HEK293 (cell line): ENCODE measurements around the gene FTO.

Source experiments
- KLF10 ChIP-seq: fragments of 450-650 bp; IDR thresholded peaks from 2 replicates; pipeline ENCODE4 v1.5.1; 2018; ENCODE audit warnings: missing biosample characterization, mild to moderate bottlenecking, missing genetic modification characterization
- RBAK ChIP-seq: fragments of 450-650 bp; formaldehyde crosslinking; IDR thresholded peaks from 2 replicates; pipeline ENCODE4 v1.5.1; 2016; ENCODE audit warnings: missing biosample characterization, missing genetic modification characterization
- REPIN1 ChIP-seq: fragments of 450-650 bp; formaldehyde crosslinking; IDR thresholded peaks from 2 replicates; pipeline ENCODE4 v1.5.1; 2017; ENCODE audit warnings: missing biosample characterization, missing genetic modification characterization, low read depth
- ZBTB17 ChIP-seq: fragments of 450-650 bp; formaldehyde crosslinking; IDR thresholded peaks from 2 replicates; pipeline ENCODE4 v1.5.1; 2016; ENCODE audit warnings: missing biosample characterization, missing genetic modification characterization
- ZBTB20 ChIP-seq: fragments of 450-650 bp; formaldehyde crosslinking; IDR thresholded peaks from 2 replicates; pipeline ENCODE4 v1.5.1; 2016; ENCODE audit warnings: missing biosample characterization, missing genetic modification characterization
- ZNF146 ChIP-seq: fragments of 450-650 bp; formaldehyde crosslinking; IDR thresholded peaks from 2 replicates; pipeline ENCODE4 v1.5.1; 2016; ENCODE audit warnings: missing biosample characterization, missing genetic modification characterization
- ZNF2 ChIP-seq: fragments of 450-650 bp; formaldehyde crosslinking; IDR thresholded peaks from 2 replicates; pipeline ENCODE4 v1.5.1; 2016; ENCODE audit warnings: missing biosample characterization, missing genetic modification characterization
- ZNF302 ChIP-seq: fragments of 450-650 bp; formaldehyde crosslinking; IDR thresholded peaks from 2 replicates; pipeline ENCODE4 v1.5.1; 2016; ENCODE audit warnings: missing biosample characterization, missing genetic modification characterization, low read depth
- ZNF404 ChIP-seq: fragments of 450-650 bp; formaldehyde crosslinking; IDR thresholded peaks from 2 replicates; pipeline ENCODE4 v1.5.1; 2017; ENCODE audit warnings: missing biosample characterization, missing genetic modification characterization
- TF ChIP-seq, protein P1 (sequence below): fragments of 450-650 bp; formaldehyde crosslinking; IDR thresholded peaks from 2 replicates; pipeline ENCODE4 v1.5.1; 2016; ENCODE audit warnings: missing biosample characterization, missing genetic modification characterization
- TF ChIP-seq, protein P2 (sequence below): fragments of 450-650 bp; formaldehyde crosslinking; IDR thresholded peaks from 2 replicates; pipeline ENCODE4 v1.5.1; 2016; ENCODE audit warnings: missing biosample characterization, missing genetic modification characterization, low read depth
- TF ChIP-seq, protein P3 (sequence below): fragments of 450-650 bp; formaldehyde crosslinking; IDR thresholded peaks from 2 replicates; pipeline ENCODE4 v1.5.1; 2016; ENCODE audit warnings: missing biosample characterization, missing genetic modification characterization

DNA sequence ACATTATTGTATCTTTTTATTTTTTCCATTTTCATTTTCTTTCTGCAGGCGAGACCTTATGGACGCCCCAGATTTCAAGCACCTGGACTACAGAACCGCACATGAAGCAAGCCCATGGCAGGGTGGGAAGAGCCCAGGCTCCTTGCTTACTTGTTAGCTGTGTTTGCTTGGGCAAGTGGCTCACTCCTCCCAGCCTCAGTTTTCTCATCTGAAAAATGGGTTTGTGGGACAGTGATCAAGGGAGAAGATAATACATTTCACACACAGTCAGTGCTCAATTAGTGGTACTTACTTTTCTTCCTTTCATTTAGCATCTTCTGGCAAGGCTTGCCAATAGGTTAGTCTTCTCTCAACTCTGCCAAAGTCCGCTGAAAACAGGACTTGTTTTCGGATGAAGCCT, 465.2 kb downstream of the FTO start:
- TF ChIP-seq, protein P1, sequence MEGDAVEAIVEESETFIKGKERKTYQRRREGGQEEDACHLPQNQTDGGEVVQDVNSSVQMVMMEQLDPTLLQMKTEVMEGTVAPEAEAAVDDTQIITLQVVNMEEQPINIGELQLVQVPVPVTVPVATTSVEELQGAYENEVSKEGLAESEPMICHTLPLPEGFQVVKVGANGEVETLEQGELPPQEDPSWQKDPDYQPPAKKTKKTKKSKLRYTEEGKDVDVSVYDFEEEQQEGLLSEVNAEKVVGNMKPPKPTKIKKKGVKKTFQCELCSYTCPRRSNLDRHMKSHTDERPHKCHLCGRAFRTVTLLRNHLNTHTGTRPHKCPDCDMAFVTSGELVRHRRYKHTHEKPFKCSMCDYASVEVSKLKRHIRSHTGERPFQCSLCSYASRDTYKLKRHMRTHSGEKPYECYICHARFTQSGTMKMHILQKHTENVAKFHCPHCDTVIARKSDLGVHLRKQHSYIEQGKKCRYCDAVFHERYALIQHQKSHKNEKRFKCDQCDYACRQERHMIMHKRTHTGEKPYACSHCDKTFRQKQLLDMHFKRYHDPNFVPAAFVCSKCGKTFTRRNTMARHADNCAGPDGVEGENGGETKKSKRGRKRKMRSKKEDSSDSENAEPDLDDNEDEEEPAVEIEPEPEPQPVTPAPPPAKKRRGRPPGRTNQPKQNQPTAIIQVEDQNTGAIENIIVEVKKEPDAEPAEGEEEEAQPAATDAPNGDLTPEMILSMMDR (tag by site-specific recombination), result no peak
- no peak for TF ChIP-seq ZNF404
- TF ChIP-seq ZBTB17, result no peak
- no peak for TF ChIP-seq ZNF302
- no peak for TF ChIP-seq RBAK (tag by site-specific recombination)
- TF ChIP-seq REPIN1 (tag by site-specific recombination), result no peak
- TF ChIP-seq KLF10 (tag by site-specific recombination), result no peak
- no peak for TF ChIP-seq ZNF2
- TF ChIP-seq, protein P2, sequence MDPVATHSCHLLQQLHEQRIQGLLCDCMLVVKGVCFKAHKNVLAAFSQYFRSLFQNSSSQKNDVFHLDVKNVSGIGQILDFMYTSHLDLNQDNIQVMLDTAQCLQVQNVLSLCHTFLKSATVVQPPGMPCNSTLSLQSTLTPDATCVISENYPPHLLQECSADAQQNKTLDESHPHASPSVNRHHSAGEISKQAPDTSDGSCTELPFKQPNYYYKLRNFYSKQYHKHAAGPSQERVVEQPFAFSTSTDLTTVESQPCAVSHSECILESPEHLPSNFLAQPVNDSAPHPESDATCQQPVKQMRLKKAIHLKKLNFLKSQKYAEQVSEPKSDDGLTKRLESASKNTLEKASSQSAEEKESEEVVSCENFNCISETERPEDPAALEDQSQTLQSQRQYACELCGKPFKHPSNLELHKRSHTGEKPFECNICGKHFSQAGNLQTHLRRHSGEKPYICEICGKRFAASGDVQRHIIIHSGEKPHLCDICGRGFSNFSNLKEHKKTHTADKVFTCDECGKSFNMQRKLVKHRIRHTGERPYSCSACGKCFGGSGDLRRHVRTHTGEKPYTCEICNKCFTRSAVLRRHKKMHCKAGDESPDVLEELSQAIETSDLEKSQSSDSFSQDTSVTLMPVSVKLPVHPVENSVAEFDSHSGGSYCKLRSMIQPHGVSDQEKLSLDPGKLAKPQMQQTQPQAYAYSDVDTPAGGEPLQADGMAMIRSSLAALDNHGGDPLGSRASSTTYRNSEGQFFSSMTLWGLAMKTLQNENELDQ (tag by site-specific recombination), result no peak
- no peak for TF ChIP-seq ZBTB20 (tag by site-specific recombination)
- no peak for TF ChIP-seq ZNF146 (tag by site-specific recombination)
- TF ChIP-seq, protein P3, sequence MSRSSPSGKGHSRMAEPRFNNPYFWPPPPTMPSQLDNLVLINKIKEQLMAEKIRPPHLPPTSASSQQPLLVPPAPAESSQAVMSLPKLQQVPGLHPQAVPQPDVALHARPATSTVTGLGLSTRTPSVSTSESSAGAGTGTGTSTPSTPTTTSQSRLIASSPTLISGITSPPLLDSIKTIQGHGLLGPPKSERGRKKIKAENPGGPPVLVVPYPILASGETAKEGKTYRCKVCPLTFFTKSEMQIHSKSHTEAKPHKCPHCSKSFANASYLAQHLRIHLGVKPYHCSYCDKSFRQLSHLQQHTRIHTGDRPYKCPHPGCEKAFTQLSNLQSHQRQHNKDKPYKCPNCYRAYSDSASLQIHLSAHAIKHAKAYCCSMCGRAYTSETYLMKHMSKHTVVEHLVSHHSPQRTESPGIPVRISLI (tag by site-specific recombination), result no peak
